H1 (cell line): ENCODE measurements around the gene GNAI2. TPM values are rescaled to one million over a fixed set of nuclear protein-coding genes. Genes with fewer than 3 reads are reported as not detected.
A peak's percentile ranks its signal among the peaks of the same experiment; 100 is the strongest.

Source experiments
- CTCF ChIA-PET: fragments of 300-600 bp; sonication (Branson Sonifier 250); formaldehyde crosslinking; loops from one replicate; lab custom pipeline; 2021; ENCODE audit not compliant: partially characterized antibody; lab: Charles Lee
- POLR2A ChIA-PET: fragments of 300-600 bp; sonication (Branson Sonifier 250); formaldehyde crosslinking; loops from one replicate; lab custom pipeline; 2021; ENCODE audit warnings: inconsistent platforms; ENCODE audit not compliant: partially characterized antibody; lab: Charles Lee
- DNase-seq, 2 experiments: peaks; one replicate each; pipeline versions ENCODE4 v3.0.0 to v3.0.0-alpha.2; 2010 to 2022; ENCODE audit warnings: low spot score in 2 of 2, low read depth in 1 of 2, mixed read lengths in 1 of 2
- FAIRE-seq: peaks from 2 replicates; lab custom pipeline; 2011; peaks lifted over from hg19 to GRCh38; lab: Jason Lieb, UNC
- H2AFZ ChIP-seq: 2 replicates; pipeline ENCODE4 v1.8.1; 2012; ENCODE audit warnings: low read length, inconsistent platforms
- H2AK5ac ChIP-seq: 2 replicates; pipeline ENCODE4 v1.6.1; 2013; ENCODE audit warnings: low read depth, low read length
- H2BK120ac ChIP-seq: replicated peaks from 2 replicates; pipeline ENCODE3; 2013; ENCODE audit warnings: low read depth, low read length, inconsistent platforms
- H2BK12ac ChIP-seq: 2 replicates; pipeline ENCODE4 v1.6.1; 2013; ENCODE audit warnings: low read depth, low read length
- H2BK15ac ChIP-seq: 2 replicates; pipeline ENCODE4 v1.6.1; 2013; ENCODE audit warnings: low read length
- H2BK20ac ChIP-seq: 2 replicates; pipeline ENCODE4 v1.6.1; 2013; ENCODE audit warnings: low read length
- H2BK5ac ChIP-seq: 2 replicates; pipeline ENCODE4 v1.6.1; 2013; ENCODE audit warnings: low read depth, low read length
- H3K14ac ChIP-seq: 2 replicates; pipeline ENCODE4 v1.6.1; 2013; ENCODE audit warnings: inconsistent platforms; ENCODE audit not compliant: insufficient read length
- H3K18ac ChIP-seq: 2 replicates; pipeline ENCODE4 v1.6.1; 2013; ENCODE audit warnings: low read length; ENCODE audit errors: extremely low read depth
- H3K23ac ChIP-seq: 2 replicates; pipeline ENCODE4 v1.6.1; 2013; ENCODE audit warnings: inconsistent platforms; ENCODE audit not compliant: insufficient read length
- H3K23me2 ChIP-seq: 2 replicates; pipeline ENCODE4 v1.6.1; 2013; ENCODE audit warnings: low read depth, low read length
- H3K27ac ChIP-seq: 2 replicates; pipeline ENCODE4 v1.6.1; 2011; ENCODE audit warnings: low read depth, low read length, inconsistent platforms
- H3K27me3 ChIP-seq, 4 experiments: replicated peaks in 1 of 4; 1 replicate in 1 of 4; 2 replicates in 3 of 4; pipeline versions ENCODE4 v1.6.1 to v1.8.1; 2011 to 2013; ENCODE audit warnings: low read length in 3 of 4, mild to moderate bottlenecking in 3 of 4, inconsistent platforms in 2 of 4, mixed read lengths in 2 of 4, moderate library complexity in 1 of 4; ENCODE audit not compliant: control insufficient read depth in 3 of 4, insufficient read depth in 3 of 4; ENCODE audit errors: extremely low read depth in 1 of 4
- H3K36me3 ChIP-seq, 4 experiments: 2 replicates each; pipeline versions ENCODE4 v1.6.1 to v1.8.1; 2011 to 2013; ENCODE audit warnings: mild to moderate bottlenecking in 4 of 4, low read length in 3 of 4, moderate library complexity in 2 of 4, control low read depth in 1 of 4, inconsistent platforms in 1 of 4; ENCODE audit not compliant: insufficient read depth in 4 of 4, control insufficient read depth in 2 of 4
- H3K4ac ChIP-seq: replicated peaks from 2 replicates; pipeline ENCODE3; 2013; ENCODE audit warnings: low read length, low read depth, mixed read lengths, inconsistent platforms; ENCODE audit not compliant: insufficient read length
- H3K4me1 ChIP-seq, 4 experiments: replicated peaks in 1 of 4; 1 replicate in 1 of 4; 2 replicates in 3 of 4; pipeline versions ENCODE4 v1.6.1 to v1.8.1; 2011 to 2013; ENCODE audit warnings: low read length in 3 of 4, inconsistent platforms in 2 of 4, mixed read lengths in 1 of 4; ENCODE audit not compliant: insufficient read depth in 4 of 4, control insufficient read depth in 3 of 4
- H3K4me2 ChIP-seq, 2 experiments: 2 replicates each; pipeline versions ENCODE4 v1.6.1 to v1.8.1; 2011 to 2013; ENCODE audit warnings: low read depth in 2 of 2, low read length in 2 of 2, control low read depth in 1 of 2, inconsistent platforms in 1 of 2, mild to moderate bottlenecking in 1 of 2; ENCODE audit not compliant: insufficient read depth in 1 of 2
- H3K4me3 ChIP-seq, 4 experiments: fragments of 200-600, 300-600 bp in 1 of 4; sonication (generic), shearing (Covaris generic), sonication (Bioruptor Twin) in 1 of 4; 2 replicates each; pipeline versions ENCODE4 v1.5.1 to v1.8.1; 2011 to 2016; ENCODE audit warnings: low read length in 4 of 4, low read depth in 3 of 4, control low read depth in 2 of 4, inconsistent platforms in 2 of 4, mild to moderate bottlenecking in 2 of 4, mixed read lengths in 1 of 4, moderate library complexity in 1 of 4; ENCODE audit not compliant: insufficient read depth in 2 of 4; ENCODE audit errors: extremely low read depth in 1 of 4
- H3K56ac ChIP-seq: replicated peaks from 2 replicates; pipeline ENCODE3; 2013; ENCODE audit warnings: low read depth, mild to moderate bottlenecking, mixed read lengths, low read length, inconsistent platforms; ENCODE audit not compliant: insufficient read length
- H3K79me1 ChIP-seq: 2 replicates; pipeline ENCODE4 v1.6.1; 2013; ENCODE audit warnings: low read depth, low read length, control low read depth
- H3K79me2 ChIP-seq, 2 experiments: 2 replicates each; pipeline versions ENCODE4 v1.6.1 to v1.8.1; 2012 to 2013; ENCODE audit warnings: low read length in 2 of 2, mild to moderate bottlenecking in 2 of 2, inconsistent platforms in 1 of 2; ENCODE audit not compliant: insufficient read depth in 2 of 2, control insufficient read depth in 1 of 2
- H3K9ac ChIP-seq, 4 experiments: replicated peaks in 1 of 4; 1 replicate in 1 of 4; 2 replicates in 3 of 4; pipeline versions ENCODE4 v1.6.1 to v1.8.1; 2011 to 2013; ENCODE audit warnings: low read depth in 3 of 4, low read length in 3 of 4, control low read depth in 2 of 4, mild to moderate bottlenecking in 2 of 4, moderate library complexity in 2 of 4, inconsistent platforms in 1 of 4; ENCODE audit errors: extremely low read depth in 1 of 4
- H3K9me3 ChIP-seq, 2 experiments: 2 replicates each; pipeline versions ENCODE4 v1.6.1 to v1.8.1; 2012 to 2013; ENCODE audit warnings: mild to moderate bottlenecking in 2 of 2, moderate library complexity in 2 of 2, control low read depth in 1 of 2, inconsistent platforms in 1 of 2, low read depth in 1 of 2, low read length in 1 of 2, mixed read lengths in 1 of 2; ENCODE audit not compliant: insufficient read depth in 2 of 2
- H4K20me1 ChIP-seq, 2 experiments: replicated peaks in 1 of 2; 2 replicates each; pipeline versions ENCODE3 to v1.8.1; 2011 to 2013; ENCODE audit warnings: inconsistent platforms in 2 of 2, low read length in 2 of 2, mild to moderate bottlenecking in 1 of 2; ENCODE audit not compliant: insufficient read depth in 2 of 2, control insufficient read depth in 1 of 2
- H4K5ac ChIP-seq: 2 replicates; pipeline ENCODE4 v1.6.1; 2013; ENCODE audit warnings: low read length, low read depth, mixed read lengths, inconsistent platforms; ENCODE audit not compliant: insufficient read length
- H4K8ac ChIP-seq: 2 replicates; pipeline ENCODE4 v1.8.0; 2013; ENCODE audit warnings: mild to moderate bottlenecking, moderate library complexity, low read length, inconsistent platforms; ENCODE audit not compliant: insufficient read depth; ENCODE audit errors: extremely low read depth
- H4K91ac ChIP-seq: replicated peaks from 2 replicates; pipeline ENCODE3; 2013; ENCODE audit warnings: low read length, mixed read lengths, inconsistent platforms; ENCODE audit not compliant: insufficient read length
- CEBPB ChIP-seq: IDR thresholded peaks from 2 replicates; pipeline ENCODE4 v1.6.1; 2012; ENCODE audit warnings: low read depth, low read length
- CREB1 ChIP-seq: IDR thresholded peaks from 2 replicates; pipeline ENCODE4 v1.6.1; 2012; ENCODE audit warnings: inconsistent platforms
- EGR1 ChIP-seq: IDR thresholded peaks from 2 replicates; pipeline ENCODE4 v1.6.1; 2011; ENCODE audit warnings: low read depth, low read length, borderline replicate concordance
- EZH2 ChIP-seq: fragments of 200-600 bp; sonication (generic); IDR thresholded peaks from 2 replicates; pipeline ENCODE4 v1.7.1; 2012; ENCODE audit warnings: low read depth, mild to moderate bottlenecking, moderate library complexity, low read length, inconsistent platforms; ENCODE audit not compliant: severe bottlenecking
- KDM4A ChIP-seq: IDR thresholded peaks from one replicate; pipeline ENCODE4 v1.7.1; 2012; ENCODE audit warnings: low read depth, mild to moderate bottlenecking, moderate library complexity, low read length, inconsistent platforms; ENCODE audit not compliant: severe bottlenecking
- RBBP5 ChIP-seq: IDR thresholded peaks from 2 replicates; pipeline ENCODE4 v1.7.1; 2012; ENCODE audit warnings: low read depth, mild to moderate bottlenecking, inconsistent platforms, low read length, moderate library complexity, borderline replicate concordance
- SIN3A ChIP-seq, 2 experiments: IDR thresholded peaks in 1 of 2; conservative IDR thresholded peaks in 1 of 2; 2 replicates each; pipeline ENCODE4 v1.6.1; 2011 to 2012; ENCODE audit warnings: low read length in 2 of 2, improper control_type of control experiment in 1 of 2, low read depth in 1 of 2, mild to moderate bottlenecking in 1 of 2
- SRF ChIP-seq: IDR thresholded peaks from 2 replicates; pipeline ENCODE4 v1.6.1; 2011; ENCODE audit warnings: mild to moderate bottlenecking, low read depth, low read length, moderate library complexity
- WGBS, 2 experiments: shearing (Covaris generic) in 1 of 2; methylation state at CpG; one replicate each; pipeline versions ENCODE4 v1.1.6 to v1.1.7; 2013 to 2015; ENCODE audit warnings: low lambda C conversion rate in 2 of 2, mixed read lengths in 2 of 2, inconsistent platforms in 1 of 2, low coverage in 1 of 2, missing lambda C conversion rate in 1 of 2; ENCODE audit not compliant: insufficient replicate concordance in 2 of 2, insufficient coverage in 1 of 2, insufficient read length in 1 of 2; ENCODE audit errors: extremely low coverage in 1 of 2, missing lambda C conversion rate in 1 of 2; 5-methylcytosine and 5-hydroxymethylcytosine counted together
- polyA plus RNA-seq, 7 experiments: library from polyadenylated mRNA; depleted of rRNA in 3 of 7; stranded (reverse) in 5 of 7; unstranded in 2 of 7; fragments of >200 nt in 5 of 7; fragments of 200-250 nt in 2 of 7; gene quantifications; 1 replicate in 5 of 7; 2 replicates in 1 of 7; 4 replicates in 1 of 7; pipeline versions ENCODE4 v1.2.1 to v1.2.3, GENCODE V29; 2011 to 2013; ENCODE audit warnings: missing spikeins in 2 of 7, mixed read lengths in 2 of 7
- total RNA-seq: library from RNA; stranded (reverse); fragmentation: NEBNext Ultra II Directional; extraction: Animal tissue kit (Norgen Biotek cat#: 25700); gene quantifications from 2 replicates; pipeline ENCODE4 v1.2.1, GENCODE V29; 2021
- TF ChIP-seq, protein P1 (sequence below): IDR thresholded peaks from 2 replicates; pipeline ENCODE4 v1.6.1; 2012; ENCODE audit warnings: inconsistent platforms

GNAI2 gene
- total and polyA plus RNA-seq, 2 of the 8 experiments (the other 6 are each of a cell fraction or from before 2014, with no cell fraction given) = 168 to 539 TPM

DNA sequence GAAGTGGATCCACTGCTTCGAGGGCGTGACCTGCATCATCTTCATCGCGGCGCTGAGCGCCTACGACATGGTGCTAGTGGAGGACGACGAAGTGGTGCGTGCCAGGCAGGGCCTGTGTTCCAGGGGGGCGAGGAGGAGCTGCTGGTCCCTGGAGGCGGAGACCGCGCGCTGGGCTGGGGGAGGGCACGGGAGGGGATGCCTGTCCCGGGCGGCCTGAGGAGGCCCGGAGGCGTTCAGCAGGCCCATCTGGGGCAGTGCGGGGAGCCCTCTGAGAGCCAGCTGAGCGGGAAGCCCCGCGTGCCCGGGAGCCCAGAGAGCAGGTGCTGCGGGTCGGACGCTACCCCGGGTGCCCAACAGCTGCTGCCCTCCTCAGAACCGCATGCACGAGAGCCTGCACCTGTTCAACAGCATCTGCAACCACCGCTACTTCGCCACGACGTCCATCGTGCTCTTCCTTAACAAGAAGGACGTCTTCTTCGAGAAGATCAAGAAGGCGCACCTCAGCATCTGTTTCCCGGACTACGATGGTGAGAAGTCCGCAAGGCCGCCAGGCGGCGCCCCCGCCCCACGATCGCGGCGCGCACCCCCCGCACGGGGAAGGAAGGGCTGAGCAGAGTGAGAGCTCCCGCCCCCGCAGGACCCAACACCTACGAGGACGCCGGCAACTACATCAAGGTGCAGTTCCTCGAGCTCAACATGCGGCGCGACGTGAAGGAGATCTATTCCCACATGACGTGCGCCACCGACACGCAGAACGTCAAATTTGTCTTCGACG is 41.7 kb upstream of the GNAI2 start:
- Histone ChIP-seq H3K4me2 (peak overlapping the region; percentile 49 to 56), H3K4me3 (peak overlapping the region in 1 of 4 experiments; percentile 36; a peak in 2 of 8 replicates)
- TF ChIP-seq SRF = no peak
- TF ChIP-seq KDM4A = peak; percentile 45
- TF ChIP-seq SIN3A (conservative IDR thresholded peaks at IDR 0.05 in 1 of 2, IDR thresholded peaks at IDR 0.05 in 1 of 2; ENCODE audit: low read depth in 1 of 2, low read length in 2 of 2) = peak in 1 of 2 experiments; percentile 47; a peak in 1 of 4 replicates
- TF ChIP-seq, protein P1, sequence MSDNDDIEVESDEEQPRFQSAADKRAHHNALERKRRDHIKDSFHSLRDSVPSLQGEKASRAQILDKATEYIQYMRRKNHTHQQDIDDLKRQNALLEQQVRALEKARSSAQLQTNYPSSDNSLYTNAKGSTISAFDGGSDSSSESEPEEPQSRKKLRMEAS = peak; percentile 88
- TF ChIP-seq RBBP5 = 0 out of 2 replicates have a peak, but pooled peaks have one; percentile 9
- TF ChIP-seq CEBPB = no peak
- TF ChIP-seq EGR1 = peak; percentile 79; the same call in 1 of the 2 replicates
- peak; percentile 61 for TF ChIP-seq CREB1
- no peak for TF ChIP-seq EZH2

More for the DNA sequence above, 41.7 kb upstream of the GNAI2 start:
- H2AFZ ChIP-seq = peak overlapping the region; percentile 55; the same call in 1 of the 2 replicates
- no peaks in the 10 kb centered on the region for H3K9me3 ChIP-seq
- no peak overlapping the region for H3K9ac ChIP-seq
- H3K27me3 ChIP-seq = peaks cover 0 to 12% (median 4%) of the 10 kb centered on the region in 4 experiments; a peak in 3 of 7 replicates
- peak overlapping the region; percentile 18; the same call in 1 of the 2 replicates for H2BK15ac ChIP-seq
- H2BK12ac ChIP-seq = no peak overlapping the region; the same call in 1 of the 2 replicates
- no peaks in the 10 kb centered on the region for H3K79me2 ChIP-seq
- peaks cover 0 to 14% (median 7%) of the 10 kb centered on the region in 4 experiments; a peak in 5 of 7 replicates for H3K4me1 ChIP-seq
- FAIRE-seq (no peak), DNase-seq (peak in 1 of 2 experiments; percentile 91)
- H3K36me3 ChIP-seq = no peaks in the 10 kb centered on the region
- H4K20me1 ChIP-seq = peaks cover 0 to 3% of the 10 kb centered on the region in 2 experiments
- no peak overlapping the region for H2BK5ac ChIP-seq
- H3K23ac ChIP-seq = no peak overlapping the region
- ChIA-PET CTCF (interaction anchor here (0.7 to 19.7 kb wide), 20 partner anchors 19 to 378 kb away, joined by 3 to 1138 read pairs (median 10); partner anchors contain the start of genes GNAI2, HYAL2, SEMA3B and SLC38A3), POLR2A (interaction anchor here (0.7 to 11.9 kb wide), 14 partner anchors 10 to 78 kb away, joined by 3 to 128 read pairs (median 7); partner anchors contain the start of gene SLC38A3)
- no peak overlapping the region for H3K27ac ChIP-seq
- H3K79me1 ChIP-seq = no peaks in the 10 kb centered on the region
- H2AK5ac ChIP-seq = no peak overlapping the region
- H3K23me2 ChIP-seq = peaks cover 2% of the 10 kb centered on the region; the same call in 1 of the 2 replicates
- H2BK20ac ChIP-seq = no peak overlapping the region
- no peak overlapping the region for H3K4ac ChIP-seq
- no peak overlapping the region for H4K91ac ChIP-seq
- H3K14ac ChIP-seq = no peak overlapping the region
- no peak overlapping the region for H3K18ac ChIP-seq
- H4K5ac ChIP-seq = no peak overlapping the region
- 49% methylated on average over 61 of the region's 70 CpGs; no CpG with 5 or more reads in 1 of the 2 experiments for WGBS, 2 experiments
- H4K8ac ChIP-seq = no peak overlapping the region
- no peak overlapping the region for H2BK120ac ChIP-seq
- no peak overlapping the region for H3K56ac ChIP-seq
